T-helper 1 cell treated with Interleukin-12 subunit alpha and Interleukin-12 subunit beta and Interleukin-4 antibody, amounts not matched to agents 30 ng/mL and 1 ng/mL, for 36 hours (primary cell): ENCODE data around the gene RFC1. TPM values are rescaled to one million over a fixed set of nuclear protein-coding genes. Genes with fewer than 3 reads are reported as not detected.

ENCODE experiments used
- intact Hi-C: fragments of 100-400 bp; cut with micrococcal nuclease; formaldehyde crosslinking; loops from one replicate; pipeline ENCODE4 v1.15.1; 2024
- total RNA-seq: library from RNA; stranded (reverse); gene quantifications from 2 replicates; pipeline ENCODE4 v1.2.3, GENCODE V29; 2022

RFC1 gene
- total RNA-seq, 1 donor from 2014 or later, result 70.8 TPM

DNA sequence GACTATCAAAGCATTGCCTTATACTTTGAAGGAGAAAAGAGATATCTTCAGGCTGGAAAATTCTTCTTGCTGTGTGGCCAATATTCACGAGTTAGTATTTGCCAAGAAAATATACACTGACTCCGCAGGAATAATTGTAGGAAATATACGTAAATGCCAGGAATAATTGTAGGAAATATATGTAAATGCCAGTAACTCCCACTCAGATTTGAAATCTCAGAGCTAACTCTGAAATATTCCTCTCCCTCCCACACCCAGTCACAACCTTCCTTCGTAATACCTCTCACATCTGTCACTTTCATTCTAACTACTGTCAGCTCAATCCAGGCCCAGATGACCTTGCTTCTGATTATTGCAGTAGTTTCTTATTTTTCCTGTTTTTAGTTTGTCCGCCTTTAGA, 110.3 kb downstream of the RFC1 start:
- intact Hi-C loops, result no loop called here

- intact Hi-C loops, result no loop called here
These were observed 110.9 kb downstream of the RFC1 start for GRCh38 chr4:39255266-39255665.

- intact Hi-C loops, result no loop called here
These were observed 122.7 kb downstream of the RFC1 start for GRCh38 chr4:39243462-39243861.

Other genes starting within 250 kb of the RFC1 start
- 15.3 and 15.8 TPM in 2 replicates for gene WDR19, start 183.8 kb downstream of the RFC1 start, total RNA-seq
- gene KLB, start 40.6 kb upstream of the RFC1 start, total RNA-seq, result not detected in 2 replicates
- 1,209 and 1,226 TPM in 2 replicates for gene RPL9, start 92.6 kb upstream of the RFC1 start, total RNA-seq
- 12.2 and 12.6 TPM in 2 replicates for gene LIAS, start 92.7 kb upstream of the RFC1 start, total RNA-seq
- gene UGDH, start 161.1 kb upstream of the RFC1 start, total RNA-seq, result 21.9 and 27.3 TPM in 2 replicates